ENCODE measurements around the gene IRF2BP2.
"Not testable (repeated sequence)": the region's sequence is repeated elsewhere in the genome, so short reads cannot be mapped to it uniquely, and the experiment has no call there.

IRF2BP2 gene

GRCh38 chr1:234599617-234600417 lies 10.2 kb downstream of the IRF2BP2 start:
- peak; percentile 97 for DNase-seq

GRCh38 chr1:234598974-234599616 lies 10.9 kb downstream of the IRF2BP2 start:
- DNase-seq, result peak; percentile 42

- peak; percentile 79 for DNase-seq
Measured at GRCh38 chr1:234597894-234598293, 12.1 kb downstream of the IRF2BP2 start.

GRCh38 chr1:234595899-234596298 lies 14.1 kb downstream of the IRF2BP2 start:
- DNase-seq, result no peak

DNA sequence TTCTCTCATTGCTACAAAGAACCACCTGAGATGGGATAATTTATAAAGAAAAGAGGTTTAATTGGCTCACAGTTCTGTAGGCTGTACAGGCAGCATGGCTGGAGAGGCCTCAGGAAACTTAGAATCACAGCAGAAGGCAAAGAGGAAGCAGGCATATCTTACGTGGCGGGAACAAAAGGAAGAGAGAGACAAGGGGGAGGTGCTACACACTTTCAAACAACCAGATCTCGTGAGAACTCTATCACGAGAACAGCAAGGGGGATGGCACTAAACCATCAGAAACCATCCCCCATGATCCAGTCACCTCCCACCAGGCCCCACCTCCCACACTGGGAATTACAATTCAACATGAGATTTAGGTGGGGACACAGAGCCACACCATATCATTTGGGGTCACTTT lies 15.4 kb downstream of the IRF2BP2 start:
- DNase-seq, result not testable (repeated sequence)

GRCh38 chr1:234593771-234594504 lies 16.0 kb downstream of the IRF2BP2 start:
- no peak for DNase-seq

GRCh38 chr1:234593109-234593508 lies 16.9 kb downstream of the IRF2BP2 start:
- DNase-seq, result no peak

- DNase-seq, result no peak
Measured at GRCh38 chr1:234592240-234592639, 17.7 kb downstream of the IRF2BP2 start.

- DNase-seq, result no peak
Measured at GRCh38 chr1:234591131-234591530, 18.8 kb downstream of the IRF2BP2 start.

GRCh38 chr1:234589854-234590620 lies 19.9 kb downstream of the IRF2BP2 start:
- no peak for DNase-seq

- DNase-seq, result no peak
Measured at GRCh38 chr1:234589064-234589800, 20.7 kb downstream of the IRF2BP2 start.

DNA sequence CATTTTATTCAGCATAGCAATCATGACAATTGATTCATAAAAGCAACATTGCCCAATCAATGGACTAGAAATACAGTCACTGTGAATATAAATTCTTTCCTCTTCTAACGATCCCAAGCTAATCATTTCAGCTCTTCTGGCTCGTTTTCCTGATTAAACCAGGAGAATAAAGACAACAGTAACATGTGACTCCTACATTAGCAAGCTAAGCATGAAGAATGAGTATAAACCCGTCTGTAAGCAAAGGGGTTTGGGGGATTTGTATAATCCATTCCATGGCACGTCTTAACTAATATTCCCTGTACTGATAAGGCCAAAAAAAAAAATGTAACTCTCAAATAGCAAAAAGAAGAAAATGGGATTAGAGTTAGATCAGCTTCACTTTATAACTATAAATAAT lies 21.6 kb downstream of the IRF2BP2 start:
- DNase-seq, result no peak

GRCh38 chr1:234586892-234587485 lies 23.0 kb downstream of the IRF2BP2 start:
- no peak for DNase-seq

DNA sequence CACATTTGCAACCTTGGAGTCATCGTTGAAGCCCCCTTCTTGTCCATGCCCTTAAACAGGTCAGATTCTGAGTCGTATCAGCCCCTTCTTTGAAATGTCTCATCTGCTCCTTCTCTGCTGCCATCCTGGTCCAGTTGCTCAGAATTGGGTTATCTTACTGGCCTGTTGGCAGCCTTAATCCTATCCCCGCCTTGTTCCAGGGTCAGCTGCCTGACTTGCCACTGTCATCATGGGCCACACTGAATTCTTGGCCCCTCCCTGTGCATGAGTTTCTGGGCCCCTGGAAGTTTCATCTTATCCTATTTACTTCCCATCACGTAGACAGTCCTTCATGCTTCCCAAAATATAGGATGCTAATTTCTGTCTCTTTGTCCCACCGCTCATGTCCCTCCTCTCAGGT lies 23.7 kb downstream of the IRF2BP2 start:
- no peak for DNase-seq

DNA sequence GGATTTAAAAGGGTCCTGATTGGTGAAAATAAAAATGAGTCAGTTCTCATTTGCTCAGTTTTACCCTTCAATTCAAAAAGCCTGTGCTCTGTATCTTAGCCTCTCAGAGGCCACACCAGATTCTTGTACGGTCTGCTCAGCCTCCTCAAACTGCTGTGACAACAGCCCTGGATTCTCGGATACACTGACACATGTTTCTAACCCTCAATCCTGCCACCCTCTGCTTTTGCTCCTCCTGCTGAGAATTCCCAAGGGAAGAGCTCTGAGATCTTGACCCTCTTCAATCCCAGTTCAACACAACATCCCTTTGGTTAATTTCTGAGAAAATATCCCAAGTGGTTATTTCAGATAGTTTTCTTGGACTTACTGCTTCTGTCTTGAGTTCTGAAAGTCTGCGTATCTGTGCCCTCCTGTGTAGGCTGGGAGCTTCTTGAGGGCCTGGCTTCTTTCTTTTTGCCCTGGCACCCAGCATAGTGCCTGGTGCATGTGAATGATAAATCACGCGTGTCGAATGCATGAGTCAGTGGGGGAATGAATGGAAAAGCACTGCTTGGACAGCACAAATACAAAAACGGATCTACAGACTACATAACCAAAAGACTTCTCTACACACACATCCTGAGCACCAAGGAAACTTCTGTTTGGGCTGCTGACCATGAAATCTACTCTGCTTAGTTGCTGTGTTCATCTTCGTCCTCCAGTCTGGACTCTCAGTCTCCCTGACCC lies 24.5 kb downstream of the IRF2BP2 start:
- DNase-seq, result no peak

- DNase-seq, result peak; percentile 34
Measured at GRCh38 chr1:234584926-234585325, 25.1 kb downstream of the IRF2BP2 start.

GRCh38 chr1:234584420-234584805 lies 25.6 kb downstream of the IRF2BP2 start:
- no peak for DNase-seq

DNA sequence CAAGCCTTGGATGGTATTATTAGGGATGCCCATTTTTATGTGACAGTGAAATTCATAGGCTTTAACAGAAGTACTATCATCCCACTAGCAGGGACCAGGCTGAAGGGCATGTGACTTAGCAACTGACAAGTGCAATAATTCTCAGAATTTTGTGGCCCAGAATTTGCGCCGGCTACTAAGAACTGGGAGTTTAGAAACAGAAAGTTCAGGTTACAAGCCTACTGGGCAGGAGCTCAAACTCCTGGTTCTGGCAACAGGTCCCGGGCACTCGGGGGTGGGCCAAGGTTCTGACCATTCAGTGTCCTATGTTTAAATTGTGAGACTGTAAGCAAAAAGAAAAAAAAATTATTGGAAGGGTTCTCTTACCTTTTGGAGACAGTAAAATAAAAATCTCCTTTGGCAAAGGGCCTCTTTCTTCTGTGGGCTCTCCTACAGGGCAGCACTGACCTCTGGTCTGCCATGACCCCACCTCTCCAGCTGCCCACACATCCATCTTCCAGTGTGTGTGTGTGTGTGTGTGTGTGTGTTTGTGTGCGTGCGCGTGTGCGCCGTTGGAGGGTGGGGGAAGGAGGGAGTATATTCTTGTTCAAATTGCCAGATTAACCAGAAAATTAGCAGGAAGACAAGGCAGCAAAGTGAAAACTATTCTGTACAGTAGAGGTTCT lies 26.1 kb downstream of the IRF2BP2 start:
- no peak for DNase-seq

- DNase-seq, result no peak
Measured at GRCh38 chr1:234582681-234583301, 27.2 kb downstream of the IRF2BP2 start.

DNA sequence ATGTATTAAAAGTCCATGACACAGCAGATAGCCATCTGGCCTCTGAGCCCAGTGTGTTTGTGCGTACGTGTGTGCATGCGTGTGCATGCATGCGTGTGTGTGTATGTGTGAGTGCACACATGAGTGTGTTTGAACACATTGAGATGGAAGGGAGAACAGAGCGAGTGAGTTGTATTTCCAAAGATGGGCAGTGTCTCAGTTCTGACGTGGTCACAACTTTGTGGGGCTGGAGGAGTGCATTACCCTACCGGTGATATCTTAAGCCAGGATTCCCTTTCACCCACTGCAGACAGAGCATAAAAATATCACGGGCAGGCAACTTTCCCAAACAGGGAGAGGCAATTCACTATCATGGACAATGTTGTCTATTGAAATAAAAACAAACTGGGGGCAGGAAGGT lies 27.8 kb downstream of the IRF2BP2 start:
- no peak for DNase-seq

Measured in RPMI8226 (cell line).